H1 (cell line): Measurements from ENCODE around the gene SCAPER. TPM values are rescaled to one million over a fixed set of nuclear protein-coding genes. Genes with fewer than 3 reads are reported as not detected.

Experiments
- CTCF ChIA-PET: fragments of 300-600 bp; sonication (Branson Sonifier 250); formaldehyde crosslinking; loops from one replicate; lab custom pipeline; 2021; ENCODE audit not compliant: partially characterized antibody; lab: Charles Lee
- POLR2A ChIA-PET: fragments of 300-600 bp; sonication (Branson Sonifier 250); formaldehyde crosslinking; loops from one replicate; lab custom pipeline; 2021; ENCODE audit warnings: inconsistent platforms; ENCODE audit not compliant: partially characterized antibody; lab: Charles Lee
- DNase-seq, 2 experiments: peaks; one replicate each; pipeline versions ENCODE4 v3.0.0 to v3.0.0-alpha.2; 2010 to 2022; ENCODE audit warnings: low spot score in 2 of 2, low read depth in 1 of 2, mixed read lengths in 1 of 2
- FAIRE-seq: peaks from 2 replicates; lab custom pipeline; 2011; peaks lifted over from hg19 to GRCh38; lab: Jason Lieb, UNC
- H2AFZ ChIP-seq: 2 replicates; pipeline ENCODE4 v1.8.1; 2012; ENCODE audit warnings: low read length, inconsistent platforms
- H2AK5ac ChIP-seq: 2 replicates; pipeline ENCODE4 v1.6.1; 2013; ENCODE audit warnings: low read depth, low read length
- H2BK120ac ChIP-seq: replicated peaks from 2 replicates; pipeline ENCODE3; 2013; ENCODE audit warnings: low read depth, low read length, inconsistent platforms
- H2BK12ac ChIP-seq: 2 replicates; pipeline ENCODE4 v1.6.1; 2013; ENCODE audit warnings: low read depth, low read length
- H2BK15ac ChIP-seq: 2 replicates; pipeline ENCODE4 v1.6.1; 2013; ENCODE audit warnings: low read length
- H2BK20ac ChIP-seq: 2 replicates; pipeline ENCODE4 v1.6.1; 2013; ENCODE audit warnings: low read length
- H2BK5ac ChIP-seq: 2 replicates; pipeline ENCODE4 v1.6.1; 2013; ENCODE audit warnings: low read depth, low read length
- H3K14ac ChIP-seq: 2 replicates; pipeline ENCODE4 v1.6.1; 2013; ENCODE audit warnings: inconsistent platforms; ENCODE audit not compliant: insufficient read length
- H3K18ac ChIP-seq: 2 replicates; pipeline ENCODE4 v1.6.1; 2013; ENCODE audit warnings: low read length; ENCODE audit errors: extremely low read depth
- H3K23ac ChIP-seq: 2 replicates; pipeline ENCODE4 v1.6.1; 2013; ENCODE audit warnings: inconsistent platforms; ENCODE audit not compliant: insufficient read length
- H3K23me2 ChIP-seq: 2 replicates; pipeline ENCODE4 v1.6.1; 2013; ENCODE audit warnings: low read depth, low read length
- H3K27ac ChIP-seq: 2 replicates; pipeline ENCODE4 v1.6.1; 2011; ENCODE audit warnings: low read depth, low read length, inconsistent platforms
- H3K27me3 ChIP-seq, 4 experiments: replicated peaks in 1 of 4; 1 replicate in 1 of 4; 2 replicates in 3 of 4; pipeline versions ENCODE4 v1.6.1 to v1.8.1; 2011 to 2013; ENCODE audit warnings: low read length in 3 of 4, mild to moderate bottlenecking in 3 of 4, inconsistent platforms in 2 of 4, mixed read lengths in 2 of 4, moderate library complexity in 1 of 4; ENCODE audit not compliant: control insufficient read depth in 3 of 4, insufficient read depth in 3 of 4; ENCODE audit errors: extremely low read depth in 1 of 4
- H3K36me3 ChIP-seq, 4 experiments: 2 replicates each; pipeline versions ENCODE4 v1.6.1 to v1.8.1; 2011 to 2013; ENCODE audit warnings: mild to moderate bottlenecking in 4 of 4, low read length in 3 of 4, moderate library complexity in 2 of 4, control low read depth in 1 of 4, inconsistent platforms in 1 of 4; ENCODE audit not compliant: insufficient read depth in 4 of 4, control insufficient read depth in 2 of 4
- H3K4ac ChIP-seq: replicated peaks from 2 replicates; pipeline ENCODE3; 2013; ENCODE audit warnings: low read length, low read depth, mixed read lengths, inconsistent platforms; ENCODE audit not compliant: insufficient read length
- H3K4me1 ChIP-seq, 4 experiments: replicated peaks in 1 of 4; 1 replicate in 1 of 4; 2 replicates in 3 of 4; pipeline versions ENCODE4 v1.6.1 to v1.8.1; 2011 to 2013; ENCODE audit warnings: low read length in 3 of 4, inconsistent platforms in 2 of 4, mixed read lengths in 1 of 4; ENCODE audit not compliant: insufficient read depth in 4 of 4, control insufficient read depth in 3 of 4
- H3K4me2 ChIP-seq, 2 experiments: 2 replicates each; pipeline versions ENCODE4 v1.6.1 to v1.8.1; 2011 to 2013; ENCODE audit warnings: low read depth in 2 of 2, low read length in 2 of 2, control low read depth in 1 of 2, inconsistent platforms in 1 of 2, mild to moderate bottlenecking in 1 of 2; ENCODE audit not compliant: insufficient read depth in 1 of 2
- H3K4me3 ChIP-seq, 4 experiments: fragments of 200-600, 300-600 bp in 1 of 4; sonication (generic), shearing (Covaris generic), sonication (Bioruptor Twin) in 1 of 4; 2 replicates each; pipeline versions ENCODE4 v1.5.1 to v1.8.1; 2011 to 2016; ENCODE audit warnings: low read length in 4 of 4, low read depth in 3 of 4, control low read depth in 2 of 4, inconsistent platforms in 2 of 4, mild to moderate bottlenecking in 2 of 4, mixed read lengths in 1 of 4, moderate library complexity in 1 of 4; ENCODE audit not compliant: insufficient read depth in 2 of 4; ENCODE audit errors: extremely low read depth in 1 of 4
- H3K56ac ChIP-seq: replicated peaks from 2 replicates; pipeline ENCODE3; 2013; ENCODE audit warnings: low read depth, mild to moderate bottlenecking, mixed read lengths, low read length, inconsistent platforms; ENCODE audit not compliant: insufficient read length
- H3K79me1 ChIP-seq: 2 replicates; pipeline ENCODE4 v1.6.1; 2013; ENCODE audit warnings: low read depth, low read length, control low read depth
- H3K79me2 ChIP-seq, 2 experiments: 2 replicates each; pipeline versions ENCODE4 v1.6.1 to v1.8.1; 2012 to 2013; ENCODE audit warnings: low read length in 2 of 2, mild to moderate bottlenecking in 2 of 2, inconsistent platforms in 1 of 2; ENCODE audit not compliant: insufficient read depth in 2 of 2, control insufficient read depth in 1 of 2
- H3K9ac ChIP-seq, 4 experiments: replicated peaks in 1 of 4; 1 replicate in 1 of 4; 2 replicates in 3 of 4; pipeline versions ENCODE4 v1.6.1 to v1.8.1; 2011 to 2013; ENCODE audit warnings: low read depth in 3 of 4, low read length in 3 of 4, control low read depth in 2 of 4, mild to moderate bottlenecking in 2 of 4, moderate library complexity in 2 of 4, inconsistent platforms in 1 of 4; ENCODE audit errors: extremely low read depth in 1 of 4
- H3K9me3 ChIP-seq, 2 experiments: 2 replicates each; pipeline versions ENCODE4 v1.6.1 to v1.8.1; 2012 to 2013; ENCODE audit warnings: mild to moderate bottlenecking in 2 of 2, moderate library complexity in 2 of 2, control low read depth in 1 of 2, inconsistent platforms in 1 of 2, low read depth in 1 of 2, low read length in 1 of 2, mixed read lengths in 1 of 2; ENCODE audit not compliant: insufficient read depth in 2 of 2
- H4K20me1 ChIP-seq, 2 experiments: replicated peaks in 1 of 2; 2 replicates each; pipeline versions ENCODE3 to v1.8.1; 2011 to 2013; ENCODE audit warnings: inconsistent platforms in 2 of 2, low read length in 2 of 2, mild to moderate bottlenecking in 1 of 2; ENCODE audit not compliant: insufficient read depth in 2 of 2, control insufficient read depth in 1 of 2
- H4K5ac ChIP-seq: 2 replicates; pipeline ENCODE4 v1.6.1; 2013; ENCODE audit warnings: low read length, low read depth, mixed read lengths, inconsistent platforms; ENCODE audit not compliant: insufficient read length
- H4K8ac ChIP-seq: 2 replicates; pipeline ENCODE4 v1.8.0; 2013; ENCODE audit warnings: mild to moderate bottlenecking, moderate library complexity, low read length, inconsistent platforms; ENCODE audit not compliant: insufficient read depth; ENCODE audit errors: extremely low read depth
- H4K91ac ChIP-seq: replicated peaks from 2 replicates; pipeline ENCODE3; 2013; ENCODE audit warnings: low read length, mixed read lengths, inconsistent platforms; ENCODE audit not compliant: insufficient read length
- BACH1 ChIP-seq: IDR thresholded peaks from 2 replicates; pipeline ENCODE4 v1.6.1; 2012; ENCODE audit warnings: low read length, improper control_type of control experiment
- BCL11A ChIP-seq, 2 experiments: IDR thresholded peaks; one replicate each; pipeline ENCODE4 v1.6.1; 2011; ENCODE audit warnings: low read depth in 2 of 2, low read length in 2 of 2, mild to moderate bottlenecking in 2 of 2
- CHD1 ChIP-seq: IDR thresholded peaks from 2 replicates; pipeline ENCODE4 v1.6.1; 2012; ENCODE audit warnings: low read depth, low read length, improper control_type of control experiment
- TBP ChIP-seq: IDR thresholded peaks from 2 replicates; pipeline ENCODE4 v1.6.1; 2011; ENCODE audit warnings: low read depth, low read length, improper control_type of control experiment
- YY1 ChIP-seq: IDR thresholded peaks from 2 replicates; pipeline ENCODE4 v1.6.1; 2011; ENCODE audit warnings: low read depth, mild to moderate bottlenecking, low read length
- WGBS, 2 experiments: shearing (Covaris generic) in 1 of 2; methylation state at CpG; one replicate each; pipeline versions ENCODE4 v1.1.6 to v1.1.7; 2013 to 2015; ENCODE audit warnings: low lambda C conversion rate in 2 of 2, mixed read lengths in 2 of 2, inconsistent platforms in 1 of 2, low coverage in 1 of 2, missing lambda C conversion rate in 1 of 2; ENCODE audit not compliant: insufficient replicate concordance in 2 of 2, insufficient coverage in 1 of 2, insufficient read length in 1 of 2; ENCODE audit errors: extremely low coverage in 1 of 2, missing lambda C conversion rate in 1 of 2; 5-methylcytosine and 5-hydroxymethylcytosine counted together
- polyA plus RNA-seq, 7 experiments: library from polyadenylated mRNA; depleted of rRNA in 3 of 7; stranded (reverse) in 5 of 7; unstranded in 2 of 7; fragments of >200 nt in 5 of 7; fragments of 200-250 nt in 2 of 7; gene quantifications; 1 replicate in 5 of 7; 2 replicates in 1 of 7; 4 replicates in 1 of 7; pipeline versions ENCODE4 v1.2.1 to v1.2.3, GENCODE V29; 2011 to 2013; ENCODE audit warnings: missing spikeins in 2 of 7, mixed read lengths in 2 of 7
- total RNA-seq: library from RNA; stranded (reverse); fragmentation: NEBNext Ultra II Directional; extraction: Animal tissue kit (Norgen Biotek cat#: 25700); gene quantifications from 2 replicates; pipeline ENCODE4 v1.2.1, GENCODE V29; 2021
- TF ChIP-seq, protein P1 (sequence below): IDR thresholded peaks from 2 replicates; pipeline ENCODE4 v1.6.1; 2011; ENCODE audit warnings: low read length, improper control_type of control experiment

The SCAPER gene
- total and polyA plus RNA-seq, 2 of the 8 experiments (the other 6 are each of a cell fraction or from before 2014, with no cell fraction given), result 1.6 to 6.8 TPM

DNA sequence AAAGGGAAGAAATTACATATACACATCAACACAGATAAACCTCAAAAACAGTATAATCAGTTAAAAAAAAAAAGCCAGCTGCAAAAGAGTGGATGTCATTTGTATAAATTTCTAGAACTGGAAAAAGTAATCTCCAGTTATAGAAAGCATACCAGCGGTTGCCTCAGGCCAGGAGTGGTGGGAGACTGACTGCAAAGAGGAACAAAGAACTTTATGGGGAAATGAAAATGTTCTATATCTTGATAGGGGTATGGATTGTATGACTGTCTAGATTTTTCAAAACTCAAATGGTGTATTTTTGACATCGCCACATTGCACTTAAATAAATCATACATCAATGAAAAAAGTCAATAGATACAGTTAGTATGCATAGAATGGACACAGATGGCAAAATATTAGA is 241.6 kb downstream of the SCAPER start:
- ChIA-PET CTCF (interaction anchor here (0.8 to 1.7 kb wide), 2 partner anchors 21 to 204 kb away, joined by 3 to 7 read pairs; no protein-coding TSS in a partner anchor), POLR2A (interaction anchor here (0.8 kb wide), 1 partner anchor 38 kb away, joined by 3 read pairs; no protein-coding TSS in a partner anchor)
- no peak overlapping the region for H3K23ac ChIP-seq
- no peaks in the 10 kb centered on the region for H3K79me2 ChIP-seq
- H4K91ac ChIP-seq, result no peak overlapping the region
- no peak overlapping the region for H3K18ac ChIP-seq
- H3K36me3 ChIP-seq, result no peaks in the 10 kb centered on the region
- no peak overlapping the region for H2BK5ac ChIP-seq
- no peak for DNase-seq
- H3K9me3 ChIP-seq, result no peaks in the 10 kb centered on the region
- no peaks in the 10 kb centered on the region for H3K23me2 ChIP-seq
- H3K14ac ChIP-seq, result no peak overlapping the region
- TF ChIP-seq CHD1, result no peak
- no peak for TF ChIP-seq BACH1
- no peak for TF ChIP-seq BCL11A (IDR thresholded peaks at IDR 0.05; ENCODE audit: low read depth in 2 of 2, low read length in 2 of 2)
- TF ChIP-seq, protein P1, sequence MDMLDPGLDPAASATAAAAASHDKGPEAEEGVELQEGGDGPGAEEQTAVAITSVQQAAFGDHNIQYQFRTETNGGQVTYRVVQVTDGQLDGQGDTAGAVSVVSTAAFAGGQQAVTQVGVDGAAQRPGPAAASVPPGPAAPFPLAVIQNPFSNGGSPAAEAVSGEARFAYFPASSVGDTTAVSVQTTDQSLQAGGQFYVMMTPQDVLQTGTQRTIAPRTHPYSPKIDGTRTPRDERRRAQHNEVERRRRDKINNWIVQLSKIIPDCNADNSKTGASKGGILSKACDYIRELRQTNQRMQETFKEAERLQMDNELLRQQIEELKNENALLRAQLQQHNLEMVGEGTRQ, result no peak
- TF ChIP-seq YY1, result no peak
- no peak for TF ChIP-seq TBP
- H4K5ac ChIP-seq, result no peak overlapping the region
- FAIRE-seq, result no peak
- H4K20me1 ChIP-seq, result no peaks in the 10 kb centered on the region
- WGBS, 2 experiments, result 94% methylated on average over 2 of the region's 2 CpGs; no CpG with 5 or more reads in 1 of the 2 experiments
- H3K79me1 ChIP-seq, result no peaks in the 10 kb centered on the region
- H3K27ac ChIP-seq, result no peak overlapping the region
- no peaks in the 10 kb centered on the region for H3K4me1 ChIP-seq
- H2BK20ac ChIP-seq, result no peak overlapping the region
- H4K8ac ChIP-seq, result no peak overlapping the region
- no peak overlapping the region for H3K4me3 ChIP-seq
- no peak overlapping the region for H2BK15ac ChIP-seq
- H3K4me2 ChIP-seq, result no peak overlapping the region
- no peak overlapping the region for H2AFZ ChIP-seq
- no peak overlapping the region for H2AK5ac ChIP-seq
- H2BK12ac ChIP-seq, result no peak overlapping the region
- H3K9ac ChIP-seq, result no peak overlapping the region
- H3K4ac ChIP-seq, result no peak overlapping the region
- no peaks in the 10 kb centered on the region for H3K27me3 ChIP-seq
- H3K56ac ChIP-seq, result no peak overlapping the region
- no peak overlapping the region for H2BK120ac ChIP-seq
